Central memory CD4-positive, alpha-beta T cell (primary cell): Measurements from ENCODE around the gene ST3GAL3.

Source experiments
- DNase-seq: peaks from one replicate; pipeline ENCODE4 v3.0.0; 2022

The ST3GAL3 gene

DNA sequence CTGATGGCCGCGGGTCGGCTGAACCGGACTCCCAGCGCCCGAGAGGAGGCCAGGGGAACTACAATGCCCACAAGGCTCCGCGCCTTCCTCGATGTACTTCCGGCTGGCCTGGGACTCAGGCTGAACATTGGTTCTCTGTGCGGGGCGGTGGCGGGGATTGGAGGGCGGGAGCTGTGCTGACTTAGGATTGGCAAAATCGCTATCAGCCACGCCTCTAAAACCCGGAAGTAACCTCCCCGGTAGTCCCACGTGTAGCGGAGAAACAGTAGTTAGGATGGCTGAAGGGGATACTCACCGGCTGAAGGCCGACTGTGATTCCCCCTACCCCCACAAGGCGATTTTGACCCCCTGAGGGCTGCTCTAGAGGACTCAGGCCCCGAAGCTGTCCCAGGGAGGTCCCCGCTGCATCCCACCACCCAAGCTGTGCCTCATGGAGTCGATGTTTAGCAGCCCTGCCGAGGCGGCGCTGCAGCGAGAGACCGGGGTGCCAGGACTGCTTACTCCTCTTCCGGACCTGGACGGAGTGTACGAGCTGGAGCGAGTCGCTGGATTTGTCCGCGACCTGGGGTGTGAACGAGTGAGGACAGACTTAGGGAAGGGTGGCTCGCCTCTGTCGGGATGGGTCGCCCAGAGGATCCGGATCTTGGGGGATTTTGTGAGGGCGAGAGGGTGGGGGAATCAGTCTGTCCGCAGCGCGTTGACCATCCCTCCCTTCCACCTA lies 262.6 kb downstream of the ST3GAL3 start, which contains the start of gene DPH2:
Gene DPH2, plus strand, starts transcription at position 265 of the 721 bp plus-strand sequence. Its CDS starts 166 bp downstream, at position 431.
- peak; percentile 88 for DNase-seq

GRCh38 chr1:43970502-43970901 lies 263.2 kb downstream of the ST3GAL3 start:
- DNase-seq: no peak

DNA sequence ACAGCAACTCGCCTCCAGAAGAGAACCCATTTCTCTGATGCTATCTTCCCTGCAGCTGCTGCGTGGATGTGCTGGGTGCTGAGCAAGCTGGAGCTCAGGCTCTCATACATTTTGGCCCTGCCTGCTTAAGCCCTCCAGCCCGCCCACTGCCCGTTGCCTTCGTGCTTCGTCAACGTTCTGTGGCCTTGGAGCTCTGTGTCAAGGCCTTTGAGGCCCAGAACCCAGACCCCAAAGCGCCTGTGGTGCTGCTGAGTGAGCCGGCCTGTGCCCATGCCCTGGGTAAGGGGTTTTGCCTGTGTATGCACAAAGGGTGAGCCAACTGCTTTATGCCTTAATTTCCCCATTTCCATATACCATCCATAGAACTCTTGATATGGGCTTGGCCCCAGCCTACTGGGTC lies 263.6 kb downstream of the ST3GAL3 start:
- no peak for DNase-seq

- DNase-seq: no peak
Measured at GRCh38 chr1:43971336-43971980, 264.1 kb downstream of the ST3GAL3 start.

DNA sequence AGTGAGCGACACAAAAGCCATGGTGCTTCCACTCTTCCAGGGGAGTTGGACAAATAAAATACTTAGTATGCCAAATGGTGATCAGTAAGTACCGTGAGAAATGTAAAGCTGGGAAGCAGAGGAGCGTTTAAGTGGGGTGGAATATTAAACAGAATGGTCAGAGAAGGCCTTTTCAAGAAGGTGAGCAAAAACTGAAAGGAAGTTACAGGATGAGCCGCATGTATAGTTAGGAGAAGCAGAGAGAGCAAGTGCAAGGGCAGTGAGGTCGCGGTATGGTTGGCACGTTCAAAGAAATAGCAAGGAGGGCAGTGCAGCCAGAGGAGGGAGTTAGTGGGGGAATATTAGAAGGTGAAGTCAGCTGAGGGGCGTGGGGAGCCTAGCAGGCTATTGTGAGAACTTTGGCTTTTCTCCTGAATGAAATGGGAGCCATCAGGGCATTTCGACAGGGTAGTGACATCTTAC lies 266.7 kb downstream of the ST3GAL3 start:
- no peak for DNase-seq

GRCh38 chr1:43974443-43975248 lies 267.3 kb downstream of the ST3GAL3 start, which contains the start of gene ATP6V0B:
ATP6V0B (plus strand) TSS chr1:43974960; CDS start chr1:43975041, 81 bp downstream.
- DNase-seq: peak; percentile 88

GRCh38 chr1:43975249-43975961 lies 268.1 kb downstream of the ST3GAL3 start:
- peak; percentile 52 for DNase-seq

DNA sequence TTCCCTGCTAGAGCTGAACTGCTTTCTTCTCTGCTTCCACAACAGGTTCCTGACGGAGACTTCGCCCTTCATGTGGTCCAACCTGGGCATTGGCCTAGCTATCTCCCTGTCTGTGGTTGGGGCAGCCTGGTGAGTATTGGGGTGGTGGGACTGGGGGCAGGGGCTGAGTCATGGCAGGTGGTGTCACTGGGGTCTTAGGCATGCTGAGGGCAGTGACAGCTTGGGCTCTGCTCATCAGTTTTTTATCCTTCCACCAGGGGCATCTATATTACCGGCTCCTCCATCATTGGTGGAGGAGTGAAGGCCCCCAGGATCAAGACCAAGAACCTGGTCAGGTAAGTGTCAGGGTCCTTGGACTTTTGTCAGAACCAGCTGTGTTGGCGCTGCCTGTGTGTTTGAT lies 268.7 kb downstream of the ST3GAL3 start:
- DNase-seq: no peak

GRCh38 chr1:43976890-43977289 lies 269.6 kb downstream of the ST3GAL3 start:
- no peak for DNase-seq

DNA sequence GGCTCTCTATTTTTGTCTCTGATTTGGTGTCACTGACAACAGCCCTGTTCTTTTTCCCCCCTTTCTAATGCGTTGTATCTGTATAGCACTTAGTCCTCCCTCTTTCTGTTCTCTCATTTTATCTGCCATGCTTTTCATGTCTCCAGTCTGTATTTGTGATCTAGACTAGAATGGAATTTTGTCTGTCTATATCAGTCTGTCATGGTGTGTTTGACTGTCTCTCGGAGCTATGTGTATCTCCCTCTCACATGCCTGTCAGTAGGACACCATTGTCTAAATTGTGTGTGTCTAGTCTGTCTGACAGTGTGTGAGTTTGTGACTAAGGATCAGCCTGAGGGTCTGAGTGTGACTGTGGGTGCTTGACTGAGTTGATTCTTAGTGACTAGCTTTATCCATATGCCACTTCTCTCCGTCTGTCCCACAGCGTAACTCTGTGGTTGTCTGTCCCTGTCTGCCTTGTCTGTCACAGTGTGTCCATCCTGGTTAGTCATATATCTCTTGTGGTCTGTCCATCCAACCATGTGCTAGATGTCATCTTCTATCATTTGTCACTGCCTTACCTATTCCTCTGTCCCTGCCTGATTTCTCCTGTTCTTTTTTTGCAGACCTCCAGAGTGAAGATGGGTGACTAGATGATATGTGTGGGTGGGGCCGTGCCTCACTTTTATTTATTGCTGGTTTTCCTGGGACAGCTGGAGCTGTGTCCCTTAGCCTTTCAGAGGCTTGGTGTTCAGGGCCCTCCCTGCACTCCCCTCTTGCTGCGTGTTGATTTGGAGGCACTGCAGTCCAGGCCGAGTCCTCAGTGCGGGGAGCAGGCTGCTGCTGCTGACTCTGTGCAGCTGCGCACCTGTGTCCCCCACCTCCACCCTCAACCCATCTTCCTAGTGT lies 270.3 kb downstream of the ST3GAL3 start:
- no peak for DNase-seq

DNA sequence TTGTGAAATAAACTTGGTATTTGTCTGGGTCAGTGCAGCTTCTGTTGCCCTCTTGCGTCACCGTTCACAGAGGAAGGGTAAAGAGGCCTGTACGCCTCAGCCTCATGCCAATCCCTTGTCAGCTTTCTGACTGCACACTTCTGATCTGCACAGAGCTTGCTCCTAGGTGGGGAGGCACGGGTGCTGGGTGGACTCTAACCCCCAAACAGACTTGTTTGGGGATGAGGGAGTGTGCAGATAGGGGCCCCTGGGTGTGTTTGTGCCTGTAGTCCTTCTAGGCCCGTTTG lies 270.9 kb downstream of the ST3GAL3 start:
- no peak for DNase-seq

DNA sequence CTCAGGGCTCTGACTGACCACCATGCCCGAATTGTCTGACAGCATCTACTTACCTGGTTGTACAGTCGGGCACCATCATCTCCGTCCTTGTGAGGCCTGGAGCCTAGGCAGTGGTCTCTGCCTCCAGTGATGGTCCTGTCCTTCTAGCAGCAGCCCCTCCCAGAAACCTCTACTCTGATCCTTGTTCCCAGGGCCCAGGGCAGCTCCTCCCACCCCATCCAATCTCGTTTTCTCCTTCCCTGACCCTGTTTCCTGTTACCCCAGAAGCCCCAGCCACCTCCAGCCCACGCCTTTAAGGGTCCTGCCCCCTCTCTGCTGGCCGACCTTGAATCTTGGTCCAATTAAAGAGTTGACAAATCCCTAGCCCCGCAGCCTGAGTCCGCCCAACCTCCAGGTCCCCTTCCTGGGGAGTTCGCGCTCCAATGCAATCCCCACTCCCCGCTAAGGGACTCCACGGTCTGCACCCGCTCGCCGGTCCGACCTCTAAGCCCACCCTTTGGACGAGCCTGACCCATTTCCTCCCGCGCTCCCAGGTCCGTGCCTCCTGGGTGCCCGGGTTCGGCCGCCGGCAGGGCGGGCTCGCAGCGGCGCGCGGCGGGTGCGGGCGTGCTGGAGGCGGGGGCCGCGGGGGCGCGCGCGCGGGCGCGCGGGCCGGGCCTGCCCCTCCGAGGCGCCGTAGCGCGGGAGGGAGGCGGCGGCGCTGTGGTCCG lies 271.4 kb downstream of the ST3GAL3 start, which contains the start of gene B4GALT2:
Gene B4GALT2, plus strand, starts transcription at position 660 of the 710 bp plus-strand sequence. CDS start 1,951 bp downstream, outside the sequence.
- no peak for DNase-seq

- DNase-seq: no peak
Measured at GRCh38 chr1:43979261-43979527, 271.9 kb downstream of the ST3GAL3 start.

DNA sequence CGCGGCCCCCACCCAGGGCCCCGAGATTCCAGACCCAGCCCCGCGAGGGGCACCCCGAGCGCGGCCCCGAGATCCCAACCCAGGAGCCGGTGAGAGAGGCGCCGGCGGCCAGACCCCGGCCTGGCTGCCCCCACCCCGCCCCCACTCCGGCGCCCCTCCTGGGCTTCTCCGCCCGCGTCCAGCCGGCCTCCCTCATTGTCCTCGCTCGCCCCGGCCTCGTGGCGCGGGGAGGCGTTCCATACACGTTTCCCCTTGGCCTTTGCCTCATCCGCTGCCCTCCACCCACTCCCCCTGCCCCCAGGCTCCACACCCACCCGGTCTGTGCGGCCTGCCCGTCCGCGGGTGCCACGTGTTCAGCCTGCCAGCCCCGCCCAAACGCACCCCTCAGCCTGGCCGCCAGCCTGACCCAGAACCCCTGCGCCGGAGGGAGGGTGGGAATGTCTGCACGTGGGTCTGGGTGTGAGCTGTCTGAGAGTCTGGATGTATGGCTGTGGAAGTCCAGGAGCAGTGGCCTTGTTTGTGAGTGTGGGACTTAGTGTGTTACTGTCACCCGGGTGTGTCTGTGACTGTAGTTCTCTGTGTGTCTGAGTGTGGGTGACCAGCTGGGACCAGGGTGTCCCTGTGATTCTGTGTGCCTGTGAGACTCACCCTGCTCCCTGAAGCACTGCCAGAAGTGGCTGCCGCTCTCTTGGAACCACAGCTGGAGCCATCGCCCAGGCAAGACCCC lies 272.4 kb downstream of the ST3GAL3 start:
- DNase-seq: no peak

DNA sequence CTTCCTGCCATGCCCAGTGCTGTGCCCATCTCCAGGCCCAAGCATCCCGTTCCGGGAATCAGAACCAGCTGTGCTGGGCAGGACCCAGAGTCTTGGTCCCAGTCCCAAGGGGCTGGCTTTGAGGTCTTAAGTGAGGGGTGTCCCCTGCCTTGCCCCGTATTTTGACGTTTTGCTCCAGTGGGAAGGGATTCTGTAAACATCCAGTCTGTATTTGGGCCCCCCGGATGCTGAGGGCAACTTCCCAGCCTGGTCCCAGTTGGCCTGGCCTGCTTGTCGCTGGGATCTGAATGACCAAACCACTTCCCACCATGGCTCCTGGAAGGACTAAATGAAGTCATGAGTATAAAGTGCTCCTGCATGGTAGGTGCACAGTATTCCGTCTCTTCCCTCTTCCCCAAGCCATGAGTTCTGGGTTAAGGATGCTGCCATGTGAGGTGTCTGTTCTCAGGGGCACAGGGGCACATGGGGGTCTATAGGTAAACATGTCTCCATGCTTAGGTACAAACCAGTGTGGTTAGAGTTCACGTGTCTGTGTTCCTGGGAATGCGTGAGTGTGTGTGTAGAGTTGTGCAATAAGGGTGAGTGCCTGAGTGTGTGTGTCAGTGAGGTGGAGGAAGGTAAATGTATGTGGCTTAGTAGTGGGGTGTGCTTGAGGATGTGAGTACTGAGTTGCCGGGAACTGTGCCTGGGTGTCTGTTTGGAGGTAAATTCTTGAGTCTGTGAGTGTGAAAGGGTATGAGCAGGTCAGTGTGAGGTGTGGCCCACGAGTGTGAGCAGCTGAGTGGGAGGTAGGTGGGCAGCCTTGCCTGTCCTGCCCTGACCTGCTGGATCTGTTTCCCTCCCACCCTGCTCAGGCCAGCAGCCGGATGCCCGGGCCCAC lies 273.2 kb downstream of the ST3GAL3 start:
- no peak for DNase-seq
